ENCODE measurements around the gene RSPH9.

RSPH9 gene

DNA sequence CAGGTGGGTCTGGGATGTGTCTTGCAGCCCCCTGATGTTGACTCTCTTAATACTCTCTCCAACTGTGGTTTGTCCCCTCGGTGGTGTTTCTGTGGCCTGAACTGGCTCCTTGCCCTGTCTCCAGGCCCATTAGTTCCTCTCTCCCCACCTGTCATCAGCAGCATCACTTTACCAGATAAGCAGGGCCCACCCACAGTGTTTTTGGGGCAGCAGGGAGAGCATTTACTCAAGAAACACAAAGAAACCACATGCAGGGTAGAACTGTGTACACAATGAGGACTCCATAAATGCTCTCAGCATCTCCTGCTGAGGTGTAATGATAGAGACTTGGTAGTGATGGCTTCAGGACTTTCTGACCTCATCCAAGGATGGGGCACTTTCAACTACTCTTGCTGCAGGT lies 62.9 kb downstream of the RSPH9 start:
- in situ Hi-C loops (cut with MboI; ENCODE audit: low sequenced_read_pairs): no loop called here

DNA sequence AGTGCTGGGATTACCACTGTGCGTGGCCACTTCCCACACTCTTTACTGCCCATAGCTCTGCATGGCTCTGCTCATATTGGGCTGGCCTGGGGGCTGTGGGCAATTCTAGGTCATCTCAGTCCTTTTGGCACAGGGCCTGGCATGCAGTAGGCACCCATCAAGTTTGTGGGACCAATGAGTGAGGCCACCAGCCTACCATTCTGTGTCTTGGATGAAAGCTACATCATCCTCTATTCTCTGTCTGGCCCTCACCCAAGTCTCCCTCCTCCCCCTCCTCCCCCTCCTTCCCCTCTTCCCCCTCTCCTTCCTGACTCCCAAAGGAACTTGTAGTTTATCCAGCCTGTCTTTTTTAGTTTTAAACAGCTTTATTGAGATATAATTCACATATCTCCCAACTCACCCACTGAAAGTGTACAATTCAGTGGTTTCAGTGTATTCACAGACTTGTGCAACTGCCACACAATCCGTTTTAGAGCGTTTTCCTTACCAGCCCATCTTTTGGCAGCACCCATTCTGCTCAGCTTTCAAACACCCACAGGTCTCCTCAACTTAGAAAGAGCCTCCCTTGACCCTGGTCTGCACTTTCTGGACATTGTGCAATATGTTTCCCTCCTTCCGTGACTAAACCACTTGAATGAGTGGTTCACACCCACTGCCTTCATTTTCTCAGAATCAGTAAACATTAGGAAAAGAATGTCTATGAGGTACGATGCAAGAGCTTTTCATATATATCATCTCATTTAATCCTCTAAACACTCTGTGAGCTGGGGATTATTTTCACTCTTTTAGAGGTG lies 64.2 kb downstream of the RSPH9 start:
- in situ Hi-C loops (cut with MboI; ENCODE audit: low sequenced_read_pairs): no loop called here

DNA sequence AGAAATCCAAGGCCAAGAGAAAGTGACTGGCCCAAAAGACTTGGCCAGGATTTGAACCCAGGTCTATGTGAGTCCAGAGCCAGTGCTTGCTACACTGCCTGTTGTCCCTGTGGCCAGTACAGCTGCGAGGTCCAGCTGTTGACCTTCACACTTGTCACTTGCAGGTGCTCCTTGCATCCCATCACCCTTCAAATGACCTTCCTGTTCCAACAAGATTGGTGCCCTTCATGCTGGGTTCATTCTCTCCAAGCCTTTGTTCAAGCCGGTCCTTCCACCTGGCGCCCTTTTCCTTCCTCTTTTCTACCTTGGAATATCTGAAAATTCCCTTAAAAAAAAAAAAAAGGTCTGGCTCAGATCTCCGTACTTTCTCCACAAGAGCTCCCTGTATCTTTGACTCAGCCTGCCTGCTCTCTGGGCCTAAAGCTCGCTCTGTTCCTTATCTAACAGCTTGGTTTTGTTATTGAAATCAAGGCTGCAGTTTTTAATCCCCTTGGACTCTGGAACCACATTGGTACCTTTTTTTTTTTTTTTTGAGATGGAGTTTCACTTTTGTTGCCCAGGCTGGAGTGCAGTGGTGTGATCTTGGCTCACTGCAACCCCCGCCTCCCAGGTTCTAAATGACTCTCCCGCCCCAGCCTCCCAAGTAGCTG lies 64.9 kb downstream of the RSPH9 start:
- in situ Hi-C loops (cut with MboI; ENCODE audit: low sequenced_read_pairs): no loop called here

DNA sequence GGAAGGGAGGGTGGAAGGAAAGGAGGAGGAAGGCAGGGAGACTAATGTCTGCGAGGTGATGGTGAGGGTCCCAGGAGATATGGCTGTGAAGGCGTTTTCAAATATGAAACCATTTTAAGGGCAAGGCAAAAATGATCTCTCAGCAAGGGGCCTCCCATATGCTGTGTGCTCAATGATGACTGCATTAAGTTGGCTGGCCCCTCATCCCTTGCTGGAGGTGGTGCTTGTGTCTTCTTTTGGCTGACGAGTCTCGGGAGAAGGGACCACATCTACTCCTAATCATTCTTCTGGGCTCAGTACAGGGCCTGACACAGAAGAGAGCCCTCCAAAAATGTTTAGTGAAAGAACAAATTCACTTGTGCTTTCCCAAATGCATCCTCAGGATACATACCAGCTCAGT lies 65.7 kb downstream of the RSPH9 start:
- in situ Hi-C loops (cut with MboI; ENCODE audit: low sequenced_read_pairs): no loop called here

DNA sequence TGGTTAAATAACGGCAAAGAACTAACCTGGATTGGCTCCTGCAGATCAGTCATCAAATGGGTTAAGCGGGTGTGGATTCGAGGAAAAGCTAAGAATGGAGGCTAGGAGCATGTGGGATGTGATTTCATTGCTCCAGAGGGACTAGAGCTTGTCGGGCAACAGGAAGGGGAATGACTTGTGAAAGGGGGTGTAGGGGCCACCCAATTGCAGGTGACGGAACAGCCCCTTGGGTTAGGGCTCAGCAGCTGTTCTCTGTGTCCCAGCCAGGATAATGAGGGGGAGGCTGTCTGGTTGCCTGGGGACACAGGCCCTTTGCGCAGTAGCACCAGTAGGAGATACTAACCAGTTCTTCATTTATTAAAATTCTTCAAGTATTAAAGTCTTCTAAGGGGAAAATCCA lies 67.7 kb downstream of the RSPH9 start:
- in situ Hi-C loops (cut with MboI; ENCODE audit: low sequenced_read_pairs): no loop called here

DNA sequence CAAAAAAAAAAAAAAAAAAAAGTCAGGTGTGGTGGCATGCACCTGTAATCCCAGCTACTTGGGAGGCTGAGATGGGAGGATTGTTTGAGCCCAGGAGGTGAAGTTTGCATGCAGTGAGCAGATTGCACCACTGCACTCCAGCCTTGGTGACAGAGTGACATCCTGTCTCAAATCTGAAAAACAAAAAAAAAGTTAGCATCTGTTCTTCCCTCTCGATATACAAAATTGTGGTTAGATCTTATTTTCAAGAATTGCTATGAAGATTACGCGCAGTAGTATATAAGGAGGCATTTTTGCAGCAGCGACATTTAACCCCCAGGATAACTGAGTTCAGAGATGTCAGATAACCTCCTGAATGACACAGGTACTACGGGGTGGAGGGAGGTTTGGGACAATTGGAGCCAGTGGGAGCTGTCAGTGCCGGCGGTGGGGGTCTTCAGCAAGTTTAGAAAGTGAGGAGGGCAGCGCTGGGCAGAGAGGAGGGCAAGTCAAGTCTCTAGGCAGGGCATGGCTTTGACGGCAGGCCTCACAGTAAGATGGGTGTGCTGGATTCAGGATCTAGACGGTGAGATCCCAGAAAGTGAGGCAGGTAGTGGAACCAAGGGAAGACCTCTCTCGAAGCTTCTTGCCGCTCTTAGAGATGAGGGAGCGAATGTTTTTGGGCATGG lies 68.9 kb downstream of the RSPH9 start:
- in situ Hi-C loops (cut with MboI; ENCODE audit: low sequenced_read_pairs): no loop called here

DNA sequence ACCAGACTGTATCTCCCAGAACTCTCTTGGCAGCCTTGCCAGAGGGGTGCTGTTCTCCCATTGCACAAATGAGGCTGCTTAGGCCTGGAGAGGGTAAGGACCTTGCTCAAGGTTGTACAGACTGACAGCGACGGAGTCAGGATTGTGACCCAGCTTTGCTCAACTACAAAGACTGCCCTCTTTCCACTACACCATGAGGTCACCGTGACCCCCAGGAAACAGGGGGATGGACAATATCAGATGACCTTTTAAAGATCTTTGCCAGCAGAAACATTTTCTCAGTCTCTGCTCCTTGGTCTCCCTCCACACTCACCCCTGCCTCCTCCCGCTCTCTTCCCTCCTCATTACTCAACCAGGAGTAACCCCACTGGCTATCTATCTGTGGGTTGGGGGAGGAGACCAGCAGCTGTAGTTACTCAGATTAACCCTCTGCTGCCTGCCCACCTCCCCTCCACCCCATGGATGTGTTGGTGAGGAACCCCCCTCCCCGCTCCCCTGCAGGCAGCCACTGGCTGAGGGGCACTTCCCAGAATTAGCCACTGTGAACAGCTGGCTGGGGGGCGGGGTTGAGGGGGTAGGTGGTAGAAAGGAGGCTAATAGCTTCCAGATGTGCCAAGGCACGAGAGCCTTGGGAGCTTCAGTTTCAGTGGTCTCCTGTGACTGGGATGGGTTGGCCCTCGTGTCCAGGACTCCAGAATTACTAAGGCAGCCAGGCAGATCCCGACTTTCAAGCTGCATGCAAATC lies 69.6 kb downstream of the RSPH9 start:
- in situ Hi-C loops (cut with MboI; ENCODE audit: low sequenced_read_pairs): no loop called here

DNA sequence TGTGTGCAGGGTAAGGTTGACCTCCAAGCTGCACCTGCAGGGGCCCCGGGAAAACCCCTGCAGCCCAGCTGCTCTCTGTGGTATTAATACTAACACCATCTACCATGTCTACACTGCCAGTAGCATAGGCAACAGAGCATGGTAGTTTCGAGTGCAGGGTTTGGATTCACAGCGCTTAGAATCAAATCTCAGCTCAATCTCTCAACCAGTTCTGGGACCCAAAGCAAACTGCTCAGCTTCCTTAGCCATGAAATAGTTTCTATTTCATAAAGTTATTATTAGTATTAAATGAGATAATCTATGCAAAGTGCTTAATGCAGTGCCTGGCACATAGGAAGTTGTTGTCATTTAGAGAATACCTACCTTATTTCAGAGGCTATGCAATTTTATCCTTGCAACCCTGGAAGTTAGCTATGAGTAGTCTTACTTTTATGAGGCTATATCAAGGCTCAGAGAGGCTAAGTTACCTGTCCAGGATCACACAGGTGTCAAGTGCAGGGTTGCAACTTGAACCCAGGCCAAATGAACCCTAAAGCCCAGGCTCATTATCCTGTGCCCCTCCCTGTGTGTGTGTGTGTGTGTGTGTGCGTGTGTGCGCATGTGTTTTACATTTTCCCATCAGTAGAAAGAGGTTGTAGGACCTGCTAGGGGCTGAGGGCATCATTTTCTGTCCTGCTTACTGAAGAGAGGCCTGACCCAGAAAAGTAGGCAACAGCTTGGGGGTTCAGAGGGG lies 70.4 kb downstream of the RSPH9 start:
- in situ Hi-C loops (cut with MboI; ENCODE audit: low sequenced_read_pairs): no loop called here

DNA sequence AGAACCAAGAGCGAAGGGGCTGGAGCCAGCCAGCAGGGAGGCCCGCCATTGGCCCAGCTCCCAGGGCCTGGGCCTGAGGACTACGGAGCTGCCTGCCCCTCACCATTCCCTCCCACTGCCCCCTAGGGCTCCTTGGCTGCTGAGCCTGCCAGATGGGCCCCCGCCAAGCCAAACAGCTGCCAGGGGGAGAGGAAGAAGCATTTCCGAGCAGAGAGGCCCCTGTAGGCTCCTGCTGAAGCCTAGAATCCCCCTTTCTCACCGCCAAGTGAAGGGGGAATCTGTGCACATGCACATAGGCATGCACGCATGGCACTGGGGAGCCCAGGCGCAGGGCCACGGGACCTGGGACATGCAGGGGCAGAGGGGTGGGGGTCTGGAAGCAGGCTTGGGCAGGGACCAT lies 71.3 kb downstream of the RSPH9 start:
- in situ Hi-C loops (cut with MboI; ENCODE audit: low sequenced_read_pairs): no loop called here

DNA sequence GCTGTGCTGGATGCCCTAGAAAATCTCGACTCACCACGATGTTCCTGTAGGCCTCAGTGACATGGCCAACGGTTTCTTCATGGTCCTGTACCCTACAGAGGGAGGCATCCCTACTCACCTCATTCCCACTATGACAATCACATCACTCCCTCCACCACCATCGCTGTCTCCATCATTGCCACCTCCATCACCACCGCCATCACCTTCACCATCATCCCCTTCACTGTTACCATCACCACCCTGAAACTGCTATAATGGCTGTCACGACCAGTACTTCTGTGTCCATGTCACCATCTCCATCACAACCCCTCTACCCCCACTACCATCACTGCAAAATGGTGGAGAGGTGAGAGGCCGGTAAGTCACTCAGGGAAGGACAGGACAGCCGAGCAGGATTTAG lies 72.6 kb downstream of the RSPH9 start:
- in situ Hi-C loops (cut with MboI; ENCODE audit: low sequenced_read_pairs): no loop called here

DNA sequence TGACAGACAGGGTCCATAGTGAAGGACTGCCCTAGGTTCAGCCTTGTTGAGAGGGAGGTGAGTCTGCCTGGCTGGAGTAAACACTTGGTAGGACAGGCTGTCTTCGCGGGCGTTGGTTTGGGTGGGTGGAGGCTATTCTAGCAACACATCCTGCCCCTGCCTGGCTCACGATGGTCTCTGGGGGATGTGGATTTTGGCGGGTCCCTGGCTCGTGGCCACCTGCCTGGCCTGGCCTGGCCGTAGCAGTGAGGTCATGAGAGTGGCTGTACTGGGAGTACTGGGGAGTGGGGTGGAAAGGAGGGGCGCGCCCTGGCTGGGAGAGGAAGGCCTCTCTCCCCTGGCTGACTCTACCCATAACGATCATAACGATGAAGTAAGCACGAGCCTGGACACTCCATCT lies 73.0 kb downstream of the RSPH9 start:
- in situ Hi-C loops (cut with MboI; ENCODE audit: low sequenced_read_pairs): no loop called here

DNA sequence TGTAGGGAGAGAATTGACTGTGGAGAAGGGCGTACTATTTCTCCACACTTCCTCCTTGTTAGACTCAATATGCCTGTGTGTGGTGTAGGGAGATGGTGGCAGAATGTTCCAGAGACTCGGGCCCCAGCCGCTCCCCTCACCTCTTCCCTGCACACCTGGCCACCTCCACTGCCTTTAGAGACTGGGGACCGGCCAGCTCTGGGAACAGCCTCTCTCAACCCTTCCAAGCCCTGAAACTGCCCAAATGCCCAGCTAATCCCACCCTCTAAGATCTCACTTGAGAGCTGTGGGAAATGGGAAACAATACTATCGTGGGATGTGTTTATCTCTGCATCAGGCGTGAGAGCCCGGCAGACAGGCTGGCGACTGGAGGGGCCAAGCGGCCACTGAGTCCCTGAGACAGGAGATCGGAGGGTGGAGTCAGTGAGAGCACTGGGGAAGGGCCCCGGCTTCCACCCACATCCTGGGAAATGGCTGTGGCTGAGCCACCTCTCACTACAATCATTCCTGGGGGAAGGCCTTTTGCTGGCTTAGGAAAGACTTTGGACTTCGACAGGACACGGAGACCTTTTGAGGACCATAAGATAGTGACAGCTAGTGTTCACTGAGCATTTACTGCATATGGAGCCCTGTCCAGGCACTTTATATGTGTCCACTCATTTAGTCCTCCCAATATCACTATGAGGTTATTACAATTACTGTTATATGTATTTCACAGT lies 73.7 kb downstream of the RSPH9 start:
- in situ Hi-C loops (cut with MboI; ENCODE audit: low sequenced_read_pairs): no loop called here

DNA sequence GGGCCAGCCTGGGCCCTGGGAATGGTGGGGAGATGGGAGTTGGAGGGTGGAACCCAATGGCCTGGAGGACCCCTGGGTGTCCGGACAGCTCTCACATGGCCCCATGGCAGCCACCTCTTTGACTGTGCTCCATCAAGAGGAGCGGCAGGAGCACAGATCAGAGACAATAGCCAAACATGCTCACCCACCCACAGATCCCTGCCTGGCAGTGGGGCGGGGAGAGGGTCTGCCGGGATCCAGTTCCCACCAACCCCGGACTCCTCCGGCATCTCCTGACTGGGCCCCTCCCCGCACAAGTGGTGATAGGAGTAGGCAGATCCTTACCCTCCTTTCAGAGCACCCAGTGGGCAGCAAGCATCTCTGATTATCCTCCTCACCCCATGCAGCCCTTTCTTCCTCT lies 74.7 kb downstream of the RSPH9 start:
- in situ Hi-C loops (cut with MboI; ENCODE audit: low sequenced_read_pairs): no loop called here

DNA sequence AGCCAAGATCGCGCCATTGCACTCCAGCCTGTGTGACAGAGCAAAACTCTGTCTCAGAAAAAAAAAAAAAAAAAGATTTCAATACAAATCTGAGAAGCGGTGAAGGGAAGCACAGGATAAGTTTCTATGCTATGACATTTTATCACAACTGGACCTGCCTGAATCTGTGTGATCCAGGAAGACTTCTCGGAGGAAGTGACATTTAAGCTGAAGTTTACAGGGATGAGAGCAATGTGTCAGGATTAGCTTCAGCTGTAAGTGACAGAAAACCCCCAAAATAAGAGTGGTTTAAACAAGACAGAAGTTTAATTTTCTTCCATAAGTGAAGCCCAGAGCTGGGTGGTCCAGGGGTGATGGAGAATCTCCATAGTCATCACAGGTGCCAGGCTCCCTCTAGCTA lies 76.2 kb downstream of the RSPH9 start:
- in situ Hi-C loops (cut with MboI; ENCODE audit: low sequenced_read_pairs): no loop called here

Measured in HL-60/S4 (cell line).